RWPE1 (cell line): ENCODE data around the gene COL10A1.

Experiments used
- CTCF ChIA-PET: fragments of 350-600 bp; sonication (Branson Sonifier 250); formaldehyde crosslinking; extraction: SDS; loops from one replicate; lab custom pipeline; 2021; lab: Yijun Ruan, JAX
- POLR2A ChIA-PET: fragments of 400-600 bp; formaldehyde crosslinking; extraction: SDS; loops from one replicate; lab custom pipeline; 2020; ENCODE audit warnings: antibody characterized with exemption; ENCODE audit not compliant: low non-redundant PET; lab: Yijun Ruan, JAX
- DNase-seq: peaks from one replicate; pipeline ENCODE4 v3.0.0; 2012; ENCODE audit warnings: low spot score
- H3K27ac ChIP-seq: fragments of 450-650 bp; 2 replicates; pipeline ENCODE4 v1.5.1; 2017
- TF ChIP-seq, protein P1 (sequence below): fragments of 450-650 bp; conservative IDR thresholded peaks from 2 replicates; pipeline ENCODE4 v1.5.1; 2017; ENCODE audit warnings: low read depth, mild to moderate bottlenecking

COL10A1 gene

DNA sequence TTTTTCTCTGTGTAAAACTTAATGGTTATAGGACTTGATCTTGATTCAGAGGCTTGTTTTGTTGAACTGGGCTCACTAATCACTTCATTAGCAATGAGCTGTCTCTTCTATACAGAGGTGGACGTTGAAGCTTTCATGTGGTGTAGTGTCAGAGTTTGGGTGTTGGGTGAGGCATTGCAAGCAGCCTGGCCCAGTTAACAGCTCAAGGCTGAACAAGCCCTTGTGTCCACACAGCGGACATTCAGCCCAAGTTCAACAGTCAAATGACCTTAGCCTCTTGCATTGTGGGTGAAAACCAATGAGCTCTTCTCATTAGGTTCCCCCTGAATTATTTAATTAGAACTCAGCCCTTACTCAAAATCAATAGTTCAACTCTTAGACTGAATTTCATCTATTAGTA is 12.5 kb downstream of the COL10A1 start:
- POLR2A ChIA-PET, result no interaction called here
- TF ChIP-seq, protein P1, sequence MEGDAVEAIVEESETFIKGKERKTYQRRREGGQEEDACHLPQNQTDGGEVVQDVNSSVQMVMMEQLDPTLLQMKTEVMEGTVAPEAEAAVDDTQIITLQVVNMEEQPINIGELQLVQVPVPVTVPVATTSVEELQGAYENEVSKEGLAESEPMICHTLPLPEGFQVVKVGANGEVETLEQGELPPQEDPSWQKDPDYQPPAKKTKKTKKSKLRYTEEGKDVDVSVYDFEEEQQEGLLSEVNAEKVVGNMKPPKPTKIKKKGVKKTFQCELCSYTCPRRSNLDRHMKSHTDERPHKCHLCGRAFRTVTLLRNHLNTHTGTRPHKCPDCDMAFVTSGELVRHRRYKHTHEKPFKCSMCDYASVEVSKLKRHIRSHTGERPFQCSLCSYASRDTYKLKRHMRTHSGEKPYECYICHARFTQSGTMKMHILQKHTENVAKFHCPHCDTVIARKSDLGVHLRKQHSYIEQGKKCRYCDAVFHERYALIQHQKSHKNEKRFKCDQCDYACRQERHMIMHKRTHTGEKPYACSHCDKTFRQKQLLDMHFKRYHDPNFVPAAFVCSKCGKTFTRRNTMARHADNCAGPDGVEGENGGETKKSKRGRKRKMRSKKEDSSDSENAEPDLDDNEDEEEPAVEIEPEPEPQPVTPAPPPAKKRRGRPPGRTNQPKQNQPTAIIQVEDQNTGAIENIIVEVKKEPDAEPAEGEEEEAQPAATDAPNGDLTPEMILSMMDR, result no peak
- no peak for DNase-seq
- CTCF ChIA-PET, result no interaction called here
- no peak overlapping the region for H3K27ac ChIP-seq

DNA sequence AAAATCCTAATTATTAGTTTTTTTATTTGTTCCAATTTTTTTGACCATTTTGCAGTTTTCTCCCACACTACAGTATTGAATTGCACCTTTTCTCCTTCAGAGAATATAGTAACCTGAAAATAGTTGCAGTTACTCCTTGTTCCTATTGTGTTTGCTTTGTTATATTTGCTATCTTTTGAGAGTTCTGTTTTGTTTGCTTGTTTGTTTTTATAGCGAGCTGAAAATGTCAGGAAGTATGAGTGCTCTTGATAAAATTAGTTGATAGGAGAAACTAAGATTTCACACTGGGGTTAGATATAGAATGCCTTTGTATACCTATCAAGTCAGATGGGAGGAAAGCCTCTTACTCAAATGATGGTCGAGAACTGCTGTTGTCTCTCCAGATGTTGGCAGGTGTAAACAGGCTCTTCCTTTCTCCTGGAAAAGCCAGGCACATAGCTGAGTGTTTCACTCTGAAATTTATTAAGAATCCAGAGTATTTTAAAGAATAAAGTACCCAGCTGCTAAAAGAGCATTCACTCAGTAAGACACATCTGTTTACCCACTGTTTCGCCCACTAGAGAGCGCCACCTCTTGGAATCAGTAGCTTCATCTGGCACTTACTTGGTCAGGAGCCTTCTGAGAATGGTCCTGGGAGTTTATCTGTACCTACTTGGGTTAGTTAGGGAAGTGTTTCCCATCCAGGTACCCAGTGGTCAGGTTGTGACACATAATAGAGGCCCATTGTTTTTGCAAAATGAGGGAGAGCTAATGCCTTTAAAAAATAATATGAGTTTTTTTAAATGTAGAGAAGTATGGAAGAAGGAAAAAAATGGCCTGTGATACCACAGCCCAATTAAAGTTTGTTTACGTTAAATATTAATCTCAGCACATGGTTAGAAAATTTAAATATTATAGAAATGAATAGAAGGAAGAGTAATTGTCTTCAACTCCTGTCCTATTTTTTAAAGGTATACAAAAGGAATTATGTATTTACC is 14.1 kb downstream of the COL10A1 start:
- TF ChIP-seq, protein P1, result peak; percentile 26
- DNase-seq, result no peak
- POLR2A ChIA-PET, result interaction anchor here (1.0 kb wide), 1 partner anchor 11 kb away, joined by 4 read pairs; the partner anchor contains the start of gene NT5DC1
- CTCF ChIA-PET, result interaction anchor here (0.9 to 1.4 kb wide), 4 partner anchors 11 to 101 kb away, joined by 3 to 4 read pairs (median 4); partner anchors contain the start of gene NT5DC1
- H3K27ac ChIP-seq, result no peak overlapping the region

DNA sequence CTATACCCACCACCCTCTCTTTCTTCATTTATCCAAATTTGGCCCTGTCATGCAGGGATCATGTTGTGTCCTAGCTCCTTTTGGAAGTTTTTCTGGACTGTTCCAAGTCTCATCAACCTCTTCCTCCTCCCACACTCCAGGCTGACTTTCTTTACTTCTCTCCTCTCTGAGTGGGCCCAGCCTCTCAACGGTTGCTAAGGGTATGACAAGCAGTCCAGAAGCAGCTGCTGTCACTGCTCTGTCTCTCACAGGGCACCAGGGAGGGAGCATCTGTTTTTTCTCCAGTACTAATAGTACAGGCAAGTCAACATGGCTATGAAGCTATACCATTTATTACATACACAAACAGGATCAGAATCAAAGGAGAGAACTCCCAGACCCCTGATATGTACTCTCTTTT is 17.1 kb downstream of the COL10A1 start:
- TF ChIP-seq, protein P1, result no peak
- POLR2A ChIA-PET, result no interaction called here
- CTCF ChIA-PET, result interaction anchor here (0.7 to 0.8 kb wide), 2 partner anchors 10 to 11 kb away, joined by 3 read pairs; no protein-coding TSS in a partner anchor
- no peak for DNase-seq
- H3K27ac ChIP-seq, result no peak overlapping the region

DNA sequence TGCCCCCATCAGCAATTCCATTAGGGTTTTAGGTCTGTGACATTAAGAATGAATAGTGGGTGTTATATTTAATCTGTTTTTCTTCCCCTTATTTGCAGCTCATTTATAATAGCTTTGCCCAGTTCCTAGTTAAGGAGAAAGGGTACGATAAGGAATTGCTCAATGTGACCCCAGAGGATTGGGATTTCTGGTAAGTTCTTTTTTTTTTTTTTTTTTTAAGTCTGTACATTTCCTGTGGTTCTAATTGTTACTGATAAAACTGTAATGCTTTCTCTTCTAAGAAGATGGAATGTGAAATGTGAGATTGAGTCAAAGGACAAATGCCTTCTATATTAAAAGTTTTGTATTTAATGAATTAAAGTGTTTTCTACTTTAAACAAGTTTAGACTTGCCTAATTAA is 19.8 kb downstream of the COL10A1 start:
- DNase-seq, result no peak

DNA sequence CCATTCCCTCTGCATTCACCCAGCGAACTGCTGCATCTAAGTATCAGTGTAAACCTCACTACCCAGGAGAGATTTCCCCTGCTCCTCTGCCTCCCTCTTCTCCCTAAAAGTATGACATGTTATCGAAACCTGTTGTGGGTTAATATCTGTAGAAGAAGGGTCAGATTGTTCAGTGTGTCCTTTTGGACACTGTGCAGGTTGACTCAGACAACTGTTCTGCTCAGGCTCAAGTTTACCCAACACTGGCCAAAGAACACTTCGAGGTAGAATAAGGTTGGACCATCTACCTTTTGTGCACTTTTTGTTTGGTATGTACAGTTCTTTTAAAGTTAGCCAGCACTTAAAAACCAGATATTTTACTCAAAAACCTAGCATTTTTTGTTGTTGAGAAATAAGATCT is 20.7 kb downstream of the COL10A1 start:
- no peak for DNase-seq
- TF ChIP-seq, protein P1, result no peak
- POLR2A ChIA-PET, result no interaction called here
- CTCF ChIA-PET, result no interaction called here
- H3K27ac ChIP-seq, result no peak overlapping the region

More for the DNA sequence above, 19.8 kb downstream of the COL10A1 start:
- TF ChIP-seq, protein P1, result no peak
- H3K27ac ChIP-seq, result no peak overlapping the region
- ChIA-PET CTCF (interaction anchor here (0.7 kb wide), 1 partner anchor 96 kb away, joined by 6 read pairs; no protein-coding TSS in a partner anchor), POLR2A (no interaction called here)

DNA sequence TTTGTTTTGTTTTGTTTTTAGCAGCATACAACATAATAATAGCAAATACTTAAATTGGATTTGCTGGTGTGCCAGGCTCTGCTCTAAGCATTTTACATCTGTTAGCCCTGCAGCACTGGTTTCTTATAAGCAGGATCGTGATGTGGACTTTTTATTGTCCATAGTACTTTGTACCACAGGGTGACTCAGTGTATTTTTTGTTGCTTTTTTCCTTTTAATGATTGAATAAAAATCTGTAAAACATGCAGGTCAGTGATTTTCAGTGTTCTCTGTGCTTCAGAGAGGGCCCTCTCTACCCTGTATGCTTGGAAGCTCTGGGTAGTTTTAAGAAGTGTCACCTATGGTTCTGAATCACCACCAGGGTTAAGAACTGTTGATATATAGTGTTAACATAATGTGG is 21.3 kb downstream of the COL10A1 start:
- ChIA-PET CTCF (no interaction called here), POLR2A (no interaction called here)
- DNase-seq, result no peak
- H3K27ac ChIP-seq, result no peak overlapping the region
- TF ChIP-seq, protein P1, result no peak
